GM19043 (cell line): Measurements from ENCODE around the gene SERPINE1.

Source experiments
- ATAC-seq: cut with Tn5 transposase; IDR thresholded peaks from one replicate; pipeline ENCODE4 v1.9.1; 2021; ENCODE audit warnings: low read depth; ENCODE audit not compliant: unreplicated experiment

The SERPINE1 gene

DNA sequence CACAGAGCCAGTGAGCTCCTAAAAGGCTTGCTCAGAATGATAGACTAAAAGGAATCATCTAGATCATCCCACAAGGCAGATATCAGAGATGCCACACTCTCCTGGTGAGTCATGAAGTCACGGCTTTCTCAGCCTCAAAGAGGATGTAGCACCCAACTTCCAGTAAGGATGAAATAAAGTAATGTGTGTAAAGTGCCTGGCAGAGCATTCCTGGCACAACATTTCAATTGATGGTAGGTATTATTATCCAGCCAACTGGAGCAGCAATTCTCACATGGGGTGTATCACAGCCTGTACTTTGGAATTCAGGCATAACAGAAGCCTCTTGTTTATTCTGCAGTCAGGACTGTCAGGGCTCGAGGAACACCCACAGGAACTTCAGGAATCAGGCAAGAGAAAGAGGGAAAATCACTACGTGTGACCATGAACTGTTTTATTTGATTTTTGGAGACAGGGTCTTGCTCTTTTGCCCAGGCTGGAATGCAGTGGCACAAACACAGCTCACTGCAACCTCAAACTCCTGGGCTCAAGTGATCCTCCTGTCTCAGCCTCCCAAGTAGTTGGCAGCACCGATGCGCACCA lies 58.4 kb downstream of the SERPINE1 start:
- no peak for ATAC-seq

DNA sequence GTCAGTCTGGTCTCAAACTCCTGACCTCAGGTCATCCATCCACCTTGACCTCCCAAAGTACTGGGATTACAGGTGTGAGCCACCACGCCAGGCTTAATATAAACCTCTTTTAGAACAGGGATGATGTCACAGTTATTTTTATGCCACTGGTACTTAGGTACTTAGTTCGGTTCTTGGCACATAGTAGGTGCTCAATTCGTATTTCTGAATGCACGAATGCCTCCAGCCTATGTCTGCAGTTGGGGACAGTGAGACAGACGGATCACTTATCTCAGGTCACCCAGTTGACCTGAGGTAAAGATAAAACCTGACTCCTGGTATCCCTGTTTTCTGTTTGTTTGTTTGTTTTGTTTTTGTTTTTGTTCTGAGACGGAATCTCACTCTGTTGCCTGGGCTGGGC lies 59.3 kb downstream of the SERPINE1 start:
- no peak for ATAC-seq

DNA sequence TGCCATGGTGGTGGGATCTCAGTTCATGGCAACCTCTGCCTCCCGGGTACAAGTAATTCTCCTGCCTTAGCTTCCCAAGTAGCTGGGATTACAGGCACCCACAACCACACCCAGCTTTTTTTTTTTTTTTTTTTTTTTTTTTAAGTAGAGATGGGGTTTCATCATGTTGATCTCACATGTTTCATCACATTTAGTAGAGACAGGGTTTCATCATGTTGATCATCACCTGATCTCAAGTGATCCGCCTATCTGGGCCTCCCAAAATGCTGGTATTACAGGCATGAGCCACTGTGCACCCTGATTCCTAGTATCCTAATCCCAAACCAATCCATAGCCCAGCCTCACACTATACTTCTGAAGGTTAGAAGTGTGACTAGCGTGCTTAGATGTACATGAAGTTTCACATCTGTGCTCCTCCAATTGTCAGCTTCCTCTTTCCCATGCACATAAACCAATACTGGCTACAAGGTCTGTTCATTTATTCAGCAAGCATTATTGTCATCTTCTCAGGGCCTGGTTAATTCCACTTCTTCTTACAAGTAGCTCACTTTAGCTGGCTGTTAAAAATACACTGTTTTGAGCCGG lies 60.0 kb downstream of the SERPINE1 start:
- no peak for ATAC-seq
